ENCODE results near the gene PPIF. TPM values are rescaled to one million over a fixed set of nuclear protein-coding genes. Genes with fewer than 3 reads are reported as not detected.

The PPIF gene
- 139 TPM for total RNA-seq
- long read RNA-seq, transcript PPIF-202 (6 exons, 821 nt), result minor isoform, 12 of 433 reads
- long read RNA-seq, transcript PPIF-201 (6 exons, 2,190 nt), result major isoform, 374 of 433 reads
- long read RNA-seq, partial matches to known transcripts, result 33 of 433 reads
- long read RNA-seq, other reads (novel, unspliced or antisense), result 14 of 433 reads

DNA sequence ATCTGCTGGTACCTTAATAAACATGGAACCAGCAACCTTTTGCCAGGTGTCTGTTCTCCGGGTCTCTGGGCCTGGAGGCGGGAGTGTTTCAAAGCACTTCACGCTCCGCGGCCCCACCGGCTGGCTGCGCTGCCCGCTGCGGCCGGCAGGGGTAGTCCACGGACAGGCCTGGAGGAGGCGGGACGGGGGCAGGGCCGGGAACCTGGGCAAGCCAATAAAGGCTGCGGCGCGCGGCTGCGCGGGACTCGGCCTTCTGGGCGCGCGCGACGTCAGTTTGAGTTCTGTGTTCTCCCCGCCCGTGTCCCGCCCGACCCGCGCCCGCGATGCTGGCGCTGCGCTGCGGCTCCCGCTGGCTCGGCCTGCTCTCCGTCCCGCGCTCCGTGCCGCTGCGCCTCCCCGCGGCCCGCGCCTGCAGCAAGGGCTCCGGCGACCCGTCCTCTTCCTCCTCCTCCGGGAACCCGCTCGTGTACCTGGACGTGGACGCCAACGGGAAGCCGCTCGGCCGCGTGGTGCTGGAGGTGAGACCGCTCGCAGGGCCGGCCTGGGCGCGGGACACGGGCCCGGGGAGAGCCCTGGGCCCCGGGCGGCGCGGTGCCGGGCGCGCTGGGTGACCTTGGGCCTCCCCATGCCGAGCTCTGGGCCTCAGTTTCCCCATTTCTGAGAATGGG, at the start of gene PPIF:
PPIF (plus strand) TSS at position 244 of the 668 bp plus-strand sequence; CDS start at position 324, 80 bp downstream.
- intact Hi-C loops (cut with micrococcal nuclease), result no loop called here
- DNase-seq (peak; percentile 98), ATAC-seq (peak; percentile 93)

DNA sequence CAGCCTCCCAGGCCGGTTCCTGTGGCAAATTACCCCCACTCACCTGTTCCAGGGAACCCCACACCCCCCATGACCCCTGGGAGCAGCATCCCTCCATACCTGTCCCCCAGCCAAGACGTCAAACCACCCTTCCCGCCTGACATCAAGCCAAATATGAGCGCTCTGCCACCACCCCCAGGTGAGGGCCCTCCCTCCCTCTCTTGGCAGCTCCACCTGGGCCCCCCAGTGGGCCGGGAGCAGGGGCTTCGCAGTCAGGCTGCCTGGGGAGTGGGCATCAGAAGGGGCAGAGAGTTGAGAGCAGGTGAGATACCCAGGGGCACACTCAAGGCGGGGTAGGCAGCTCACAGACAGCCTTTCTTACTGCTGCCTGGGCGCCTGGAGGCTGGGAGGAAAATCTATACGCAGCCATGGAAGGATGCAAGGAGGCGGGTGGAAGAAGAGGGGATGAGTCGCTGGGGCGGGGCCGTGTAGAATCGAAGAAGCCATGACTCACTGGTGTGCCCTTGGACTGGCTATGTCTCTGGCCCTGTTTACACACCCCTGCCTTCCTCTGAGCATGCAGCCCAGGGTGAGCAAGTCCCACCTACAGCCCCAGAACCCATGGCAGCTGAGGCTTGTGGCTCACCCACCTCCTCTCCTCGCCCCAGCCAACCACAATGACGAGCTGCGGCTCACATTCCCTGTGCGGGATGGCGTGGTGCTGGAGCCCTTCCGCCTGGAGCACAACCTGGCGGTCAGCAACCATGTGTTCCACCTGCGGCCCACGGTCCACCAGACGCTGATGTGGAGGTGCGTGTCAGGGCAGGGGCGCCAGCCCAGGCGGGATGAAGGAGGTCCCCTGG, 48.6 kb upstream of the PPIF start:
- DNase-seq (peak; percentile 31), ATAC-seq (peak; percentile 11)
- intact Hi-C loops (cut with micrococcal nuclease), result no loop called here

DNA sequence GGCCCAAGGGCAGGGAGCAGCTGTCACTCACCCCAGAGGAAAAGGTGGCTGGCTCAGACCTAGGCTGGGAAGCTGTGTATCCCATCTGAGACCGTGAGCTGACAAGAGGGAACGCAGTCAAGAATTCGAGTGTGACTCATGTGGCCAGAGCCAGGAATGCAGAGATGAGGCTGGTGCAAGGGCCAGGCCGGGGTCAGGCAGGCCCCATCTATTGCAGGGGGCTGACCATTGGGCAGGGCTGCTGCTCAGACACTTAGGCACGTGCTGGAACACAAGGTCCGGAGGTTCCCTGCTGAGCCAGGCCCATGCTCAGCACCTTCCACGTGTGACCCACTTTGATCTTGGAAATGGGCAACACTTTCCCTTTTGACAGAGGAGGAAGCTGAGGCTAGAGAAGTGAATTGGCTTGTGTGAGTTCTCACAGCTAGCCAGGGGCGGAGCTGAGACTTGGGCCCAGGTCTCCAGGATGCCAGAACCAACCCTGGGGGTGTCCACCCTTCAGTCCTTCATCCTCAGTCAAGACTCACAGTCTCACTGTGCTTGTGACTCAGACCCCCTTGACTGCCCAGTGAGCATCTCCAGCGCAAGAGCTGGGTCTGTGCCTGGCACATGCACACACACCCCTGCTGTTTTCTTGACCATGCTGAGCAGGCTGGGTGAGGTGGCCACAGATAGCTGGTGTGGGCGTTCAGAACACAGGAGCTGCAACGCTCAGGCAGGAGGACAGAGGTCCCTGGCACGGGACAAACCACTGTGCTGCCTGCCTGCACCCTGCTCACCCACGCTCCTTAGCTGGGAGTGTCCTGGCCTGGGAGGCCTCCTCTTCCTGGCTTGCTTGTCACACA, 47.6 kb upstream of the PPIF start:
- peak; percentile 72 for ATAC-seq

DNA sequence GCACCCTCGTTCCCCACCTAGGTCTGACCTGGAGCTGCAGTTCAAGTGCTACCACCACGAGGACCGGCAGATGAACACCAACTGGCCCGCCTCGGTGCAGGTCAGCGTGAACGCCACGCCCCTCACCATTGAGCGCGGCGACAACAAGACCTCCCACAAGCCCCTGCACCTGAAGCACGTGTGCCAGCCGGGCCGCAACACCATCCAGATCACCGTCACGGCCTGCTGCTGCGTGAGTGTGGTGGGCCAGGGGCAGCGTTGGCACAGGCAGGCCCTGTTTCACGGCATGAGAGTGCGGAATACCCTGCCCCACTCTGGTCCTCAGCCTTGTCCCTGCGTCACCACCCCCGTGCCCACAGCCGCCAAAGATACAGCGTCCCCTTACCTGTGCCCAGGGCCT, 46.6 kb upstream of the PPIF start:
- no peak for ATAC-seq
- DNase-seq, result peak; percentile 31
- intact Hi-C loops (cut with micrococcal nuclease), result no loop called here

More for the DNA sequence above, 47.6 kb upstream of the PPIF start:
- intact Hi-C loops (cut with micrococcal nuclease), result no loop called here
- peak; percentile 34 for DNase-seq

DNA sequence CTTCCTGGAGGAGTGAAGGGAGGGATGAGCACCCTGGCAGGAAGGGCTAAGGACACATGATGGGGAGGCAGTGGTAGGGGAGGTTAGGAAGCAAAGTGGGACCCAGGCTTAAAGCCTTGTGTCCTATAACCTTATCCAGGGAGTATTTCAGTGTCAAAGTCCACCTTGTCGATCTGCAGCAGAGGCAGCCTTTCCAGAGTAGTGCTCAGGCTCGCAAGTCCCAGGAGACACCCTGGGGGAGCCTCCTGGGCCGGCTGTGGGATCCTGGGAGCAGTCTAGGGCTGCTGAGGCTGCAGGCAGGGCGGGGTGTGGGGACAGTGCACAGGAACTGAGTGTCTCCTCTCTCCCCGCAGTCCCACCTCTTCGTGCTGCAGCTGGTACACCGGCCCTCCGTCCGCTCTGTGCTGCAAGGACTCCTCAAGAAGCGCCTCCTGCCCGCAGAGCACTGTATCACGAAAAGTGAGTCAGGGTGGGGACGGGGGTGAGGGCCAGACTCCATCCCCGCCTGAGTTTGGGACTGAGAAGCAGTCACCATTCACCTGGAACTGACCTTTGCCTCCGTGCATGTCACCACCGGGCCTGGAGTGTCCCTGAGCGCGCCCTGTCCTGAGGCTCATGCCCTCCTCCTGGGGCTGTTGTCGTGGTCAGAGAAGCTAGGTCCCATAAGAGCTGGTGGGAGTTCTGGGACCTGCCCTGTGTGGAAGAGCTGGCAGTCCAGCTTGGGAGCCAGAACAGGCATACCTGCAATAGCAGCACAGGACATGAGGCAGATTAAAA, 45.3 kb upstream of the PPIF start:
- no peak for ATAC-seq
- intact Hi-C loops (cut with micrococcal nuclease), result no loop called here
- DNase-seq, result peak; percentile 20

DNA sequence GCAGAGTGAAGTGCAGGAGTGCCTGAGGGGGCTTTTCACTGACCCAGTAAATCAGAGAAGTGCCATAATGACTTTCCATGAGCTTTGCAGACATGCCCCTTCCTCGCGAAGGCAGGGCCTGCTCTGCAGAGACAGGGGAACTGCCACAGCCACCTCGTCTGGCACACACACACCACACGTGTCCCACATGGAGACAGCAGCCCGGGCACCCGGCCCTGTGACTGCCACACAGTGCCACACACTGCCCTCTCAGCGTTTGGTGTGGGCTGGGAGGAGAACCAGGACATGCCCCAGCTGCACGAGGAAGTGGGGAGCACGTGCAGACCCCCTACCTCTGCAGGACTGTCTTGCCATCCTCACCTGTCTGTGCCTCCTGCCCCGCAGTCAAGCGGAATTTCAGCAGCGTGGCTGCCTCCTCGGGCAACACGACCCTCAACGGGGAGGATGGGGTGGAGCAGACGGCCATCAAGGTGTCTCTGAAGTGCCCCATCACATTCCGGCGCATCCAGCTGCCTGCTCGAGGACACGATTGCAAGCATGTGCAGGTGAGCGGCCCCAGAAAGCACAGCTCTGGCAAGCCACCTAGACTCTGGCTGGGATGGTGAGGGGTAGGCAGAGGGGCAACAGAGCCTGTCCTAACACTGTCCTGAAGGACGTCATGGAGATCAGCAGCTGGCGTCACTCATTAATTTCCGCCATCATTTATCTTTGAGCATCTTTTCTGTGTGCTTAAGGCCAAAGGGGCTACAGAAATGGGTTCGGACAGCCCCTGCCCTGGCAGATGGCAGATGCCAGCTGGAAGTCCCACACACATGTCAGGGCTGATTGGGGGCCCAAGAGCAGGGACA, 43.4 kb upstream of the PPIF start:
- intact Hi-C loops (cut with micrococcal nuclease), result no loop called here
- DNase-seq (peak; percentile 29), ATAC-seq (no peak)

DNA sequence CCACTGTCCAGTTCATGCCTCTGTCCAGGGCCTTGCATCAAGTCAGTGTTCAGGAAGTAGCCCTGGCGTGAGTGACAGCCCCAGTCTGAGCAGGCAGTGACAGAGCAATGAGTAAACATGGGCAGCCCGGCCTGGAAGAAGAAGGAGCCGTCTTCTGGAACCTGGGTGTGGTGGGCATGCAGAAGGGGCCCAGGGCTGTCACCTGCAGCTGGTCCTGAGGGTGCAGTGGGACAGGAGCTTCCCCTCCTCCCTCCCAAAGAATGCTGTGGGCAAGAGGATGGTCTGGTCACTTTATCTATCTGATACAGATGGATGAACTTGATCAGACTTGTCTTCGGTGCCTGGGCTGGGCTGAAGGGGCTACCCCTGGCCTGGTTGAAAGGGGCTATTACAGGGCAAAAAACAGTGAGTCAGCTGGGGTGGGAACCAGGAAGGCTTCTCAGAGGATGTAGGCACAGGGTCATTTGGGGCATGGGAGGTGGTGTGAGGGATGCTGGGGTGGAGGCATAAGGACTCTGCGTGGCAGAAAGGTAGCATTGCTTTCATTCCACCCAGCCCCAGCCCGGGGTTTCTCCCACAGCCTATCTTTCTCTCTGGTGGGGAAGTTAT, 42.7 kb upstream of the PPIF start:
- intact Hi-C loops (cut with micrococcal nuclease), result no loop called here
- ATAC-seq (no peak), DNase-seq (peak; percentile 15)

DNA sequence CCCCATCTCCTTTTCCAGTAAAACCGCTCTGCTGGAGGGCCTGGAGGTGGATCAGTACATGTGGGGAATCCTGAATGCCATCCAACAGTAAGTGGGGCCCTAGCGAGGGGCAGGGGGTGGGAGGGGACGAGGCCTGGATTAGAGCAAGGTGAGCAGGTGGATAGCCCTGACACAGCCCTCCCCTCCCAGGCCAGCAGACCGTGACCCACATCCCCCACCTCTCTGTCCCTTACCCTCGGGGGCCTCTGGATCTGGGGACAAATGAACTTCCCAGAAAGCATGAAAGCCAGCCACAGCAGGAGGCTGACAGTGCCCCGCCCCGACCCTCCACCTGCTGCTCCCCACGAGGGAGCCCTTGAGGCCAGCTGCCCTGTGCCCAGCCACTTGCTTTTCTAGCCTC, 41.8 kb upstream of the PPIF start:
- intact Hi-C loops (cut with micrococcal nuclease), result no loop called here
- ATAC-seq (no peak), DNase-seq (peak; percentile 11)

DNA sequence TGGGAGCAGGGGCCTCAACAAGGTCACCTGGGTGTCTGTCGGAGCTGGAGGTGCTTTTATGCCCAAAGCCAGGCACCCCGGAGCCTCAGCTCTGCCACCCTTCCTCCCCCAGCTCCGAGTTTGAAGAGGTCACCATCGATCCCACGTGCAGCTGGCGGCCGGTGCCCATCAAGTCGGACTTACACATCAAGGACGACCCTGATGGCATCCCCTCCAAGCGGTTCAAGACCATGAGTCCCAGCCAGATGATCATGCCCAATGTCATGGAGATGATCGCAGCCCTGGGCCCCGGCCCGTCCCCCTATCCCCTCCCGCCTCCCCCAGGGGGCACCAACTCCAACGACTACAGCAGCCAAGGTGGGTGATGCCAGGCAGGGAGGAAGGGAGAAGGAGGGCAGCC, 41.3 kb upstream of the PPIF start:
- intact Hi-C loops (cut with micrococcal nuclease), result no loop called here

DNA sequence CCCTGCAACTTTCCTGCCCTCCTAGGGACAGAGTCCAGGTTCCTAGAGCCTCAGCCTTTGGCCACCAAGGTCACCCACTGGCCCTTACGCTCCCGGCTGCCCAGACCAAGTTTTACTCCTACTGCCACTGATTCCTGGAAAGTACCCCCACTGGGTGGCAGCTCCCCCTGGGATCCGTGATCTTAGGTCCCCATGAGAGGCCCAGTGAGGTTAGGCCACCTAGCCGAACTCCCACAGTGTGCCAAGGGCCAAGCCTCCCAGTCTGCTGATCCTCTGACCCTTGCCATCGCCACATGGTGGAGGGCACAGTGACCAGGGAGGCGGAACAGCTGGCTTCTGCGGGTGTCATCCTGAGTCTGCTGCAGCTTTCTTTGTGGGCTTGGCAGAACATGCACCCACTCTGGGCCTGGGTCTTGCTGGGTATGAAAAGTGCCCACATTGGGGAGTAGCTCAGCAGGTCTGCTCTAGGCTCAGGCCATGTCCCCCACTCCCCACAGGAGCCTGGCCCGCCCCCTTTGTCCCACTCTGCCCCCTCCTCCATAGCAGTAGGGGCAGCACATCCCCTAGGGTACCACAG, 40.5 kb upstream of the PPIF start:
- no peak for ATAC-seq
- peak; percentile 14 for DNase-seq
- intact Hi-C loops (cut with micrococcal nuclease), result no loop called here

More for the DNA sequence above, 41.3 kb upstream of the PPIF start:
- ATAC-seq, result no peak
- peak; percentile 18 for DNase-seq

DNA sequence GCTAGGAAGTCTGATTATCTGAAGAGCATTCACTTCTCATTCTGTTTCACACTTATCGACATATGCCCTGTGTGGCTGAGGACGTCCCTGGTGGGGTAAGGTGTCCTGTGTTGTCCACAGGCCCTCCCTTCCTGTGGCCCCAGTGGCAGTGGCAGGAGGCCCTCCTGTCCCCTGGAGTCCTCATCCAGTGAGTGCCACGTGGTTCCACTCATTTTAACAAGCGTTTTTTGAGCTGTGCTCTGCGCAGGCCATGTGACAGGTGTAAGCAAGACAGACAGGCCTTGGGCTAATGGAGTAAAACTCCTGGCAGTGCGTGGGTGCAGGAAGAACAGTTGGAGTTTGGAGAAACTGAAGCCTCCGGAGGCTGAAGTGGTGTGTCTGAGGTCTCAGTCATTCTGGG, 39.3 kb upstream of the PPIF start:
- intact Hi-C loops (cut with micrococcal nuclease), result no loop called here

DNA sequence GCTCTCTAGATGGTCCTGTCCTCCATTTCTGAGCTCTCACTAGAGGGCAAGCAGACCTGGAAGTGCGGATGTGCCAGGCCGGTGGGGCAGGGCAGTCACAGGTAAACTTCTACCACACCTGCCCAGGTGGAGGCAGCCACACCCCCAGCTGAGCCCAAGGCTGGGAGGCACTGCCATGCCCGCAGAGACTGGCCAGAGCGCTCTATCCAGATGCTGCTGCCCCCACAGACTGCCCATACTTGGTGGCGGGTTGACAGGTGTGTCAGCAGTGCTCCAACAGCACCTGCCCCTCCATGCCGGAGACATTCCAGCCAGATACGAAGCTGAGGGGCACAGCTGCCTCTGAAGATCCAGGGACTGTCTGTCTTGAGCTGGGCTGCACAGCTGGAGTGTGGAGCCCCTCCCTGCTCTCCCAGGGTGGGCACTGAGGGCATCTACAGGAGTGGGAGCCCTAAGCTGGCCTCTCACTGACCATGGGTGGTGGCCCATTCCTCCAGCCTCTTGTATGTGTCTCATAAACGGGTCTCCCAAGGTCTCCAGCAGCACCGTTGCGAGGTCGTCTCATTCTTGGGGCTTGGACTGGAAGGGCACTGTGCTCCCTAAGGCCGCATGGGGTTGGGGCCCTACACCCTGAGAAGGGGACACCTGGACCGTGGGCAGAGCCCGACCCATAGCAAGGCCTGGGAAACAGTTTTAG, 38.2 kb upstream of the PPIF start:
- DNase-seq, result peak; percentile 26
- no peak for ATAC-seq
- intact Hi-C loops (cut with micrococcal nuclease), result no loop called here

More for the DNA sequence above, 39.3 kb upstream of the PPIF start:
- peak; percentile 21 for DNase-seq
- no peak for ATAC-seq

DNA sequence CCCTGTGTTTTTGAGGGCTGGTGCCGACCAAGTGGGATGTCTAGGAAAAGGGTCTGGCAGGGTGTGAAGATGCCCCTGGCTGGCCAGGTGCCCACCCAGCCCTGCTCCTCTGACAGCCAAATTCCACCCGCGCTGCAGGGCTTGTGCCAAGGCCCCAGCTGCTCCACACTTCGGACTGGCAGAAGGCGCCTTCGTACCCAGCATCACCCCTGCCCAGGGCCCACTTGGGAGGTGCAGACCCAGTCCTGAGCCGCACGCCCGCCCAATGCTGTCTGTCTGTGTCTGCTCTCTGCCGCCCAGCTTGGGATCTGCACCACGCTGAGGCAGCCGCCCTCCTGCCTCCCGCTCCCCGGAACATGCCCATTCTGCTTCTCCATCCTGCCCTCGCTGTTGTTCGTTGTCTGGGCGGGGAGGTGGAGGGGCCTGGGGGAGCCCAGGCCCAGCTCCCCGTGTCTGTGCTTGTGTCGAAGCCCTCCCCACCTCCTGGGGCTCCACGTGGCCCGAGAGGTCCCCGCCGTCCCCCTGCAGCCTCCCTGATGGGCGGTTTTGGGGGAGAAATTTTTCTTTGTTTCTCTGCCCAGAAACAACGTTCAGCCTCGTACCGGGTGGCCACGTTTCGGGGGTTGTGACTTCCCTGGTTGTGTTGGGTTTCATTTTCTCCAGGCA, 36.9 kb upstream of the PPIF start:
- ATAC-seq (no peak), DNase-seq (peak; percentile 34)
- intact Hi-C loops (cut with micrococcal nuclease), result no loop called here

DNA sequence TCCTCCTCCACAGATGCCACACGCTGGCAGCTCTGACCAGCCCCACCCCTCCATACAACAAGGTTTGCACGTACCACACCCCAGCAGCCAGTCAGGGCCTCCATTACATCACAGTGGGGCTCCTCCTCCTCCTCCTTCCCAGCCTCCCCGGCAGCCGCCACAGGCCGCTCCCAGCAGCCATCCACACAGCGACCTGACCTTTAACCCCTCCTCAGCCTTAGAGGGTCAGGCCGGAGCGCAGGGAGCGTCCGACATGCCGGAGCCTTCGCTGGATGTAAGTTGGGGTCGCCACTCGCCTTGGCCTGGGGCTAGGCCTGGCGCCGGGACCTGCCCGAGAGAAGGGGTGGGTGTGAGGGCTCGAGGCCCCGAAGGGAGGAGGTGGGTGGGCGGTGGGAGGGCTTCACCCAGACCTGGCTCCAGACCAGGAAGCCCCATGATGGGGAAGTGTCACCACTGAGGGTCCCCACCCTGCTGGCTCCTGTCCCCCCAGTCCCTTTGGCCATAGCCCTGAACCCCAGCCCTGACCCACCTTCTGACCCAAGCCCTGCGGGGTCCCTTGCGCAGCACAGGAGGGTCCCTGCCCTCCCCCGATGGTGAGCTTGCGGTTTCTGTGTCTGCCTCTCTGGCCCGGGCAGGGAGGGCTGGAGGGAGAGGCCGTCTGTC, 36.2 kb upstream of the PPIF start:
- intact Hi-C loops (cut with micrococcal nuclease), result no loop called here
- ATAC-seq (no peak), DNase-seq (peak; percentile 23)

All from left ventricle myocardium superior (tissue), 1 donor.